Measurements from ENCODE around the gene CENATAC.
A peak's percentile ranks its signal among the peaks of the same experiment; 100 is the strongest.
"Not testable (repeated sequence)": the region's sequence is repeated elsewhere in the genome, so short reads cannot be mapped to it uniquely, and the experiment has no call there.

Gene CENATAC

DNA sequence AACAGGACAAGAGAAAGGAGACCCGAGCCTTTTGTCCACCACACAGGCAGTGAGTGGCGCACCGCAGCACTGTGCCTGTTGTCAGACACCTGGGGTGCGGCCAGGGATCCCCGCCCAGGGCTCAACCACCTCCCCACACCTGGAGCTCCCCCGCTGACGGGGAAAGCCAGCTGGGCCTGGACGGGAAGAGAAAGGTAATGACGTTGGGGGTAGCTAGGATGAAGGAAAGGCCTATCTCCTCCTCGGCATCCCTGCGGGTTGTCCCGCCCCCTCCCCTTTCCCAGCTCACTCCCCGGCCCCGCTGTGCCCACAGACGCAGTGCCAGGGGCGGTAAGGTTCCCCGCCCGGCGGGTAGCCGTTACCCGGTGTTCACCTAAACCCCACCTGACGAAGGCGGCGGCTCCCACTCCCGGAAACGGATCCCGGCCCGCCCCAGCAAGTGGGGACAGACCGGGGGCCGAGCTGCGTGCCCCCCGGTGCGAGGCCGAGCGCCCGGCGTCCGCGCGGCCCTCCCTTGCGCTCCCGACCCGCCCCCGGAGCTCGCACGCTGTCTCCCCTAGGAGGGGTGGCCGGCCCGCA lies 58.6 kb downstream of the CENATAC start:
- DNase-seq: peak; percentile 42

GRCh38 chr11:119057000-119057769 lies 59.2 kb downstream of the CENATAC start, which contains the start of gene HYOU1:
TSS of gene HYOU1 (minus strand) at chr11:119057205. CDS start at chr11:119056160, 1,045 bp downstream.
- DNase-seq: peak; percentile 99

GRCh38 chr11:119059128-119059527 lies 61.2 kb downstream of the CENATAC start:
- not testable (repeated sequence) for DNase-seq

GRCh38 chr11:119061256-119061655 lies 63.3 kb downstream of the CENATAC start:
- no peak for DNase-seq

- no peak for DNase-seq
Measured at GRCh38 chr11:119062779-119063178, 64.8 kb downstream of the CENATAC start.

- DNase-seq: peak; percentile 52
Measured at GRCh38 chr11:119065369-119065768, 67.4 kb downstream of the CENATAC start.

Measured in stimulated activated CD4-positive, alpha-beta T cell treated with anti-CD3 and anti-CD28 coated beads, Interleukin-4, amount 100 ng/mL, for 24 hours (primary cell).